ENCODE data around the gene CDC42EP2. TPM values are rescaled to one million over a fixed set of nuclear protein-coding genes. Genes with fewer than 3 reads are reported as not detected.

Gene CDC42EP2
- total RNA-seq, 4 donors from 2014 or later, result 26.3 to 63.4 (median 42.8) TPM

DNA sequence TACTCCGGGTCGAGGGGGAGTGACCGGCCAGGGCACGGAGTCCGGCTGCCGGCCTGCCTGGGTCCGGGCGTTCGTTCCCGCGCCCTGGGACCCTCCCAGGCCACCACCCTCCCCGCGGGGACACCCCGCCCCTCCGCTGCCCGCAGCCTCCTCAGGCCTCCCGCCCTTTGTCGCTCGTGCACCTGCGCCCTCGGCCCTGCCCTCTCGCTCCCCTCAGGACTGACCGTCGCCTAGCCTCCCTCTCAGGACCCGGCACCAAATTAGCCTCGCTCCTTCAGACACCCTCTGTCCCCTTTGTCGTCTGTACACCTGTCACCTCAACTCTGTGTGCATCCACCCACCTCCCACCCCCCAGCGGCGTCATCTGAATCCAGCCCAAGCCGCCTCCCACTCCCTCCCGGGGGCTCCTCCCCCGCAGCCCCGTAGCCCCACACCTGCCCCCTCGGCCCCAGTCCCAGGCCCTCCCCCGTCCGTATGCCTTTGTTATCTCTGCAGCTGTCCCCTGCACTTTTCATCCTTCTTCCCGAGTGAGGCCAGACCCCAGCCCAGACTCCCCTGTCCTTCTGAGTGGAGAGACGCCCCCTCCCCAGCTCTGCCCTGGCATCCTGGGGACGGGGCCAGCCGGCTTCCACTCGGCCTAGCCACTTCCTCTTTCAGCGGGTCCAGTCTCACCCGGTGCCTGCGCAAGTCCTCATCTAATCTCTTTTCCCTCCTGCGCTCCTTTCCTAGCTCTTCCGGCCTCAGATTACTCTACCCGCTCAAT is 40.5 kb downstream of the CDC42EP2 start:
- peaks cover 0 to 30% (median 18%) of the 10 kb centered on the region in 3 donors for H3K4me1 ChIP-seq

DNA sequence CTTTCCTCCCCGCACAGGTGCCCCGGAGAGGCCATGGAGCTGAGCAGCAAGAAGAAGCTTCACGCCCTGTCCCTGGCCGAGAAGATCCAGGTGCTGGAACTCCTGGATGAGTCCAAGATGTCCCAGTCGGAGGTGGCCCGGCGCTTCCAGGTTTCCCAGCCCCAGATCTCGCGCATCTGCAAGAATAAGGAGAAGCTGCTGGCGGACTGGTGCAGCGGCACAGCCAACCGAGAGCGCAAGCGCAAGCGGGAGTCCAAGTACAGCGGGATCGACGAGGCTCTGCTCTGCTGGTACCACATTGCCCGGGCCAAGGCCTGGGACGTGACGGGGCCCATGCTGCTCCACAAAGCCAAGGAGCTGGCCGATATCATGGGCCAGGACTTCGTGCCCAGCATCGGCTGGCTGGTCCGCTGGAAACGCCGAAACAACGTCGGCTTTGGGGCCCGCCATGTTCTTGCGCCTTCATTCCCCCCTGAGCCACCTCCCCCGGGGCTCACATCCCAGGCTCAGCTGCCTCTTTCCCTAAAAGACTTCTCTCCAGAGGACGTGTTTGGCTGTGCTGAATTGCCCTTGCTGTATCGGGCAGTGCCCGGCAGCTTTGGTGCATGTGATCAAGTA is 41.2 kb downstream of the CDC42EP2 start:
- peak overlapping the region in 1 of 2 donors; percentile 86 for H3K4me3 ChIP-seq
- TF ChIP-seq POLR2A (IDR thresholded peaks at IDR 0.05) (no peak), CTCF (IDR thresholded peaks at IDR 0.05) (no peak), EP300 (IDR thresholded peaks at IDR 0.05) (no peak), POLR2AphosphoS5 (IDR thresholded peaks at IDR 0.05) (no peak)
- H3K4me1 ChIP-seq, result peaks cover 0 to 30% (median 18%) of the 10 kb centered on the region in 3 donors
- peaks cover 11% of the 10 kb centered on the region for H3K27me3 ChIP-seq
- ATAC-seq, result no peak
- WGBS, 2 donors (ENCODE audit: low coverage in 1 of 2), result 10 to 46% methylated on average over 6 to 7 of the region's 35 CpGs
- H3K27ac ChIP-seq, result peak overlapping the region in 1 of 4 donors; percentile 79
- H3K36me3 ChIP-seq, result peaks cover 0 to 21% of the 10 kb centered on the region in 2 donors
- H3K9me3 ChIP-seq, result no peaks in the 10 kb centered on the region

More for the DNA sequence above, 40.5 kb downstream of the CDC42EP2 start:
- 0% methylated on average over 10 of the region's 47 CpGs; no CpG with 5 or more reads in 1 of the 2 donors for WGBS, 2 donors (ENCODE audit: low coverage in 1 of 2)
- H3K27ac ChIP-seq, result peak overlapping the region in 3 of 4 donors; percentile 43 to 84 (median 79)
- peaks cover 0 to 28% of the 10 kb centered on the region in 2 donors for H3K36me3 ChIP-seq
- TF ChIP-seq EP300 (IDR thresholded peaks at IDR 0.05) (no peak), POLR2AphosphoS5 (IDR thresholded peaks at IDR 0.05) (no peak), POLR2A (IDR thresholded peaks at IDR 0.05) (no peak), CTCF (IDR thresholded peaks at IDR 0.05) (no peak)
- peaks cover 11% of the 10 kb centered on the region for H3K27me3 ChIP-seq
- ATAC-seq, result no peak
- H3K9me3 ChIP-seq, result no peaks in the 10 kb centered on the region
- peak overlapping the region; percentile 41 to 86 for H3K4me3 ChIP-seq

- Histone ChIP-seq H3K27me3 (peaks cover 11% of the 10 kb centered on the region), H3K4me1 (peaks cover 0 to 30% (median 18%) of the 10 kb centered on the region in 3 donors), H3K27ac (no peak overlapping the region), H3K9me3 (no peaks in the 10 kb centered on the region), H3K36me3 (peaks cover 0 to 15% of the 10 kb centered on the region in 2 donors), H3K4me3 (no peak overlapping the region)
- TF ChIP-seq CTCF (IDR thresholded peaks at IDR 0.05) (no peak), POLR2A (IDR thresholded peaks at IDR 0.05) (no peak), POLR2AphosphoS5 (IDR thresholded peaks at IDR 0.05) (no peak), EP300 (IDR thresholded peaks at IDR 0.05) (no peak)
- ATAC-seq, result no peak
- 91% methylated on average over 8 of the region's 30 CpGs; no CpG with 5 or more reads in 1 of the 2 donors for WGBS, 2 donors (ENCODE audit: low coverage in 1 of 2)
Measured at GRCh38 chr11:65356394-65356972, 41.8 kb downstream of the CDC42EP2 start.

GRCh38 chr11:65357856-65358356 is 43.2 kb downstream of the CDC42EP2 start:
- 71 to 92% methylated on average over 5 to 8 of the region's 8 CpGs for WGBS, 2 donors (ENCODE audit: low coverage in 1 of 2)
- H3K4me1 ChIP-seq, result peaks cover 0 to 30% (median 18%) of the 10 kb centered on the region in 3 donors
- ATAC-seq, result no peak

More at GRCh38 chr11:65357856-65358356, 43.2 kb downstream of the CDC42EP2 start:
- no peaks in the 10 kb centered on the region for H3K9me3 ChIP-seq
- H3K27me3 ChIP-seq, result peaks cover 11% of the 10 kb centered on the region
- H3K4me3 ChIP-seq, result no peak overlapping the region
- peaks cover 0 to under 1% of the 10 kb centered on the region in 2 donors for H3K36me3 ChIP-seq
- no peak for TF ChIP-seq POLR2AphosphoS5 (IDR thresholded peaks at IDR 0.05)
- no peak for TF ChIP-seq CTCF (IDR thresholded peaks at IDR 0.05)
- no peak for TF ChIP-seq EP300 (IDR thresholded peaks at IDR 0.05)
- TF ChIP-seq POLR2A (IDR thresholded peaks at IDR 0.05), result no peak
- no peak overlapping the region for H3K27ac ChIP-seq

Measured in gastroesophageal sphincter (tissue), 4 donors.